HepG2 (cell line): ENCODE data around the gene DENND2A. TPM values are rescaled to one million over a fixed set of nuclear protein-coding genes. Genes with fewer than 3 reads are reported as not detected.

ENCODE experiments used
- DZIP1 ChIP-seq: sonication (generic); formaldehyde crosslinking; IDR thresholded peaks from 2 replicates; pipeline ENCODE4 v1.5.0; 2020; ENCODE audit warnings: mild to moderate bottlenecking, missing genetic modification reagents
- FIP1L1 ChIP-seq: fragments of 200-400 bp; formaldehyde crosslinking; IDR thresholded peaks from 2 replicates; pipeline ENCODE4 v1.6.1; 2018; ENCODE audit warnings: low read depth, mild to moderate bottlenecking, low read length, moderate library complexity, borderline replicate concordance; ENCODE audit not compliant: insufficient read depth
- IKZF5 ChIP-seq: IDR thresholded peaks from 2 replicates; pipeline ENCODE4 v1.6.1; 2018; ENCODE audit warnings: missing genetic modification reagents, mild to moderate bottlenecking, missing compliant biosample characterization
- KDM4B ChIP-seq: sonication (generic); formaldehyde crosslinking; IDR thresholded peaks from 2 replicates; pipeline ENCODE4 v1.4.0; 2020; ENCODE audit warnings: missing genetic modification reagents
- KMT2A ChIP-seq: sonication (generic); formaldehyde crosslinking; IDR thresholded peaks from 2 replicates; pipeline ENCODE4 v1.4.0; 2020; ENCODE audit warnings: missing genetic modification reagents
- MBNL3 ChIP-seq: fragments of 250-450 bp; sonication (Bioruptor Pico); conservative IDR thresholded peaks from 2 replicates; pipeline ENCODE4 v1.8.0; 2022; ENCODE audit warnings: mild to moderate bottlenecking, inconsistent platforms
- NR0B2 ChIP-seq: sonication (generic); formaldehyde crosslinking; IDR thresholded peaks from 2 replicates; pipeline ENCODE4 v1.4.0; 2020; ENCODE audit warnings: mild to moderate bottlenecking, missing genetic modification reagents
- SMC3 ChIP-seq: IDR thresholded peaks from 2 replicates; pipeline ENCODE4 v1.6.1; 2011; ENCODE audit warnings: low read length, improper control_type of control experiment
- SRSF1 ChIP-seq: fragments of 200-400 bp; formaldehyde crosslinking; optimal IDR thresholded peaks from 2 replicates; pipeline ENCODE3; 2017; ENCODE audit warnings: mild to moderate bottlenecking, low read depth, low read length, moderate library complexity
- TBP ChIP-seq: sonication (generic); formaldehyde crosslinking; IDR thresholded peaks from 2 replicates; pipeline ENCODE4 v1.5.0; 2020; ENCODE audit warnings: missing genetic modification reagents
- ZBTB33 ChIP-seq: sonication (generic); formaldehyde crosslinking; IDR thresholded peaks from 2 replicates; pipeline ENCODE4 v1.4.0; 2020; ENCODE audit warnings: missing genetic modification reagents
- ZNF577 ChIP-seq: sonication (generic); formaldehyde crosslinking; IDR thresholded peaks from 2 replicates; pipeline ENCODE4 v1.4.0; 2020; ENCODE audit warnings: mild to moderate bottlenecking, low read depth, missing genetic modification reagents, borderline replicate concordance
- ZNF672 ChIP-seq: sonication (generic); formaldehyde crosslinking; IDR thresholded peaks from 2 replicates; pipeline ENCODE4 v1.8.1; 2022; ENCODE audit warnings: missing genetic modification reagents
- ZNF687 ChIP-seq: sonication (generic); formaldehyde crosslinking; IDR thresholded peaks from 2 replicates; pipeline ENCODE4 v1.5.1; 2020; ENCODE audit warnings: mild to moderate bottlenecking, missing genetic modification reagents, moderate library complexity
- polyA plus RNA-seq, 8 experiments: library from polyadenylated mRNA; depleted of rRNA in 3 of 8; stranded (reverse) in 7 of 8; unstranded in 1 of 8; fragments of >200 nt; fragmentation: Illumina TruSeq in 4 of 8; extraction: Trizol in 4 of 8; gene quantifications; 2 replicates each; pipeline versions ENCODE4 v1.2.1 to v1.2.3, GENCODE V29; 2011 to 2016; ENCODE audit warnings: low read depth in 4 of 8, missing spikeins in 1 of 8, mixed read lengths in 1 of 8; ENCODE audit not compliant: insufficient read depth in 1 of 8
- total RNA-seq, 5 experiments: library from RNA; depleted of rRNA; stranded (reverse); fragments of >200 nt; fragmentation: Illumina TruSeq; extraction: Trizol; gene quantifications; 2 replicates each; pipeline ENCODE4 v1.2.3, GENCODE V29; 2016; ENCODE audit warnings: low read depth in 1 of 5

Gene DENND2A
- total and polyA plus RNA-seq, 2 of the 13 experiments (the other 11 are each of a cell fraction or from before 2014, with no cell fraction given): not detected

- TF ChIP-seq DZIP1 (CRISPR knock-in tag) (no peak), SMC3 (peak; percentile 96), FIP1L1 (no peak), ZNF687 (CRISPR knock-in tag) (no peak), ZNF672 (CRISPR knock-in tag) (no peak), SRSF1 (no peak), ZBTB33 (no peak), MBNL3 (CRISPR knock-in tag) (no peak), KMT2A (CRISPR knock-in tag) (no peak), NR0B2 (no peak), ZNF577 (CRISPR knock-in tag) (no peak), TBP (CRISPR knock-in tag) (no peak), KDM4B (CRISPR knock-in tag) (no peak), IKZF5 (CRISPR knock-in tag) (0 out of 2 replicates have a peak, but pooled peaks have one; percentile 28)
Observed at GRCh38 chr7:140653319-140654108, 12.9 kb upstream of the DENND2A start (continued).
